ENCODE measurements around the gene SF3B4.

The SF3B4 gene

GRCh38 chr1:149936170-149936991 is 8.8 kb upstream of the SF3B4 start, which contains the start of gene MTMR11:
TSS of gene MTMR11 (minus strand) at chr1:149936879. CDS start at chr1:149936647, 232 bp downstream.
- H3K9ac ChIP-seq (ENCODE audit: low read length in 5 of 5), result peak within 1 kb of the TSS in 3 of 5 donors; percentile 2 to 33 (median 2)
- peaks cover 0 to 7% (median 3%) of the 10 kb centered on the region in 5 donors for H3K36me3 ChIP-seq (ENCODE audit: control insufficient read depth in 5 of 5, insufficient read depth in 5 of 5, low read length in 5 of 5)
- peaks cover 0 to 6% (median 0%) of the 10 kb centered on the region in 5 donors for H3K27me3 ChIP-seq (ENCODE audit: control insufficient read depth in 5 of 5, insufficient read depth in 4 of 5, low read length in 5 of 5)
- H3K27ac ChIP-seq (ENCODE audit: low read depth, low read length), result peak within 1 kb of the TSS; percentile 44
- no peaks in the 10 kb centered on the region for H3K9me3 ChIP-seq (ENCODE audit: control insufficient read depth in 5 of 5, low read length in 5 of 5)
- H3K4me1 ChIP-seq (ENCODE audit: control insufficient read depth in 5 of 5, insufficient read depth in 5 of 5, low read length in 5 of 5), result peaks cover 5 to 47% (median 38%) of the 10 kb centered on the region in 5 donors
- H3K4me3 ChIP-seq (ENCODE audit: low read depth in 1 of 5, low read length in 5 of 5), result peak within 1 kb of the TSS; percentile 53 to 84 (median 67)

DNA sequence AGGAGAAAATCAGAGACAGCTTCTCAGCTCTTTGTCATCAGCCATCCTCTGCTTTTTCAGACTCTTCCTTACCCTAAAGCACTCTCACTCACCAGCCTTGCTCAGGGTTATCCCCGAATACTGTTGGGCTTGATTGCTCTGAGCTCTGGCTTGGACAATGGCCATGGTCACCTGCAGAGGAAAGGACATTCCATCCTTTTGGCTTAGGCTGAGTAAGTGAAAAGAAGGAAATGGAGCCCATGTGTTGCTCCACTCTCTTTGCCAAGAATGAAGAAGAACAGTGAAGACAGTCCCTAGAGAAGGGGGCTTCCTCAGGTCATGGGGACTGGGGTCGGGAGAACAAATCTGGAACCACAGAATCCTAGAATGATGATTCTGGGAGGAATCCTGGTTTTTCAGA is 6.8 kb upstream of the SF3B4 start:
- no peak overlapping the region for H3K9ac ChIP-seq (ENCODE audit: low read length in 5 of 5)
- H3K27me3 ChIP-seq (ENCODE audit: control insufficient read depth in 5 of 5, insufficient read depth in 4 of 5, low read length in 5 of 5), result peaks cover 0 to 6% (median 0%) of the 10 kb centered on the region in 5 donors
- peaks cover 5 to 45% (median 33%) of the 10 kb centered on the region in 5 donors for H3K4me1 ChIP-seq (ENCODE audit: control insufficient read depth in 5 of 5, insufficient read depth in 5 of 5, low read length in 5 of 5)
- no peak overlapping the region for H3K27ac ChIP-seq (ENCODE audit: low read depth, low read length)
- H3K9me3 ChIP-seq (ENCODE audit: control insufficient read depth in 5 of 5, low read length in 5 of 5), result no peaks in the 10 kb centered on the region
- H3K4me3 ChIP-seq (ENCODE audit: low read depth in 1 of 5, low read length in 5 of 5), result no peak overlapping the region
- peaks cover 0 to 7% (median 6%) of the 10 kb centered on the region in 5 donors for H3K36me3 ChIP-seq (ENCODE audit: control insufficient read depth in 5 of 5, insufficient read depth in 5 of 5, low read length in 5 of 5)

GRCh38 chr1:149933208-149933607 is 5.6 kb upstream of the SF3B4 start:
- Histone ChIP-seq H3K27ac (ENCODE audit: low read depth, low read length) (no peak overlapping the region), H3K27me3 (ENCODE audit: control insufficient read depth in 5 of 5, insufficient read depth in 4 of 5, low read length in 5 of 5) (peaks cover 0 to 6% (median 0%) of the 10 kb centered on the region in 5 donors), H3K36me3 (ENCODE audit: control insufficient read depth in 5 of 5, insufficient read depth in 5 of 5, low read length in 5 of 5) (peaks cover 0 to 7% (median 6%) of the 10 kb centered on the region in 5 donors), H3K4me1 (ENCODE audit: control insufficient read depth in 5 of 5, insufficient read depth in 5 of 5, low read length in 5 of 5) (peaks cover 7 to 42% (median 29%) of the 10 kb centered on the region in 5 donors), H3K9me3 (ENCODE audit: control insufficient read depth in 5 of 5, low read length in 5 of 5) (no peaks in the 10 kb centered on the region), H3K9ac (ENCODE audit: low read length in 5 of 5) (no peak overlapping the region), H3K4me3 (ENCODE audit: low read depth in 1 of 5, low read length in 5 of 5) (no peak overlapping the region)

GRCh38 chr1:149932474-149932873 is 4.9 kb upstream of the SF3B4 start:
- H3K27me3 ChIP-seq (ENCODE audit: control insufficient read depth in 5 of 5, insufficient read depth in 4 of 5, low read length in 5 of 5), result peaks cover 0 to 6% (median 0%) of the 10 kb centered on the region in 5 donors
- H3K9ac ChIP-seq (ENCODE audit: low read length in 5 of 5), result no peak overlapping the region
- no peak overlapping the region for H3K27ac ChIP-seq (ENCODE audit: low read depth, low read length)
- no peaks in the 10 kb centered on the region for H3K9me3 ChIP-seq (ENCODE audit: control insufficient read depth in 5 of 5, low read length in 5 of 5)
- H3K36me3 ChIP-seq (ENCODE audit: control insufficient read depth in 5 of 5, insufficient read depth in 5 of 5, low read length in 5 of 5), result peaks cover 0 to 7% (median 6%) of the 10 kb centered on the region in 5 donors
- H3K4me1 ChIP-seq (ENCODE audit: control insufficient read depth in 5 of 5, insufficient read depth in 5 of 5, low read length in 5 of 5), result peaks cover 5 to 38% (median 25%) of the 10 kb centered on the region in 5 donors
- H3K4me3 ChIP-seq (ENCODE audit: low read depth in 1 of 5, low read length in 5 of 5), result no peak overlapping the region

- peaks cover 6 to 37% (median 24%) of the 10 kb centered on the region in 5 donors for H3K4me1 ChIP-seq (ENCODE audit: control insufficient read depth in 5 of 5, insufficient read depth in 5 of 5, low read length in 5 of 5)
- H3K27me3 ChIP-seq (ENCODE audit: control insufficient read depth in 5 of 5, insufficient read depth in 4 of 5, low read length in 5 of 5), result peaks cover 0 to 6% (median 0%) of the 10 kb centered on the region in 5 donors
- H3K9me3 ChIP-seq (ENCODE audit: control insufficient read depth in 5 of 5, low read length in 5 of 5), result no peaks in the 10 kb centered on the region
- no peak overlapping the region for H3K4me3 ChIP-seq (ENCODE audit: low read depth in 1 of 5, low read length in 5 of 5)
- no peak overlapping the region for H3K27ac ChIP-seq (ENCODE audit: low read depth, low read length)
- H3K36me3 ChIP-seq (ENCODE audit: control insufficient read depth in 5 of 5, insufficient read depth in 5 of 5, low read length in 5 of 5), result peaks cover 0 to 11% (median 8%) of the 10 kb centered on the region in 5 donors
- no peak overlapping the region for H3K9ac ChIP-seq (ENCODE audit: low read length in 5 of 5)
These were observed 3.7 kb upstream of the SF3B4 start for GRCh38 chr1:149931212-149931790.

DNA sequence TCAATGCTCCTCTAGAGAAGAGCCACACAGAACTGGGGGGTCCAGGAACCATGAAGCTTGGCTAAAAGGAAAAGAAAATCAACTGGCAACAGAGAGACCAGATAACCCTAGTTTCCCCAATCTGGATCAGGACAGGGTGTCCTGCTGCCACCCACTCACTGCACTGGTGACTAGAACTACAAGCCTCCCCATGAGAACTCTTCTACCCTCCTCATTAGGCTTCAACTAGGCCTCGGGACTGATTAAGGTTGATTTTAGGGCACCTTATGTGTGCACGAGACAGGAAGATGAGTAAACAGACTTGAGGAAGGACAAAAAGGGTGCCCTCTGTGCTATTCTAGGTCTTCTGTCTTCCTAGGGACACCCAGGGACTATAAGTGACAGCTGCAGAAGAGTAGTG is 2.3 kb upstream of the SF3B4 start:
- Histone ChIP-seq H3K4me3 (ENCODE audit: low read depth in 1 of 5, low read length in 5 of 5) (no peak overlapping the region), H3K4me1 (ENCODE audit: control insufficient read depth in 5 of 5, insufficient read depth in 5 of 5, low read length in 5 of 5) (peaks cover 6 to 38% (median 30%) of the 10 kb centered on the region in 5 donors), H3K36me3 (ENCODE audit: control insufficient read depth in 5 of 5, insufficient read depth in 5 of 5, low read length in 5 of 5) (peaks cover 7 to 25% (median 22%) of the 10 kb centered on the region in 5 donors), H3K9me3 (ENCODE audit: control insufficient read depth in 5 of 5, low read length in 5 of 5) (no peaks in the 10 kb centered on the region), H3K9ac (ENCODE audit: low read length in 5 of 5) (no peak overlapping the region), H3K27ac (ENCODE audit: low read depth, low read length) (no peak overlapping the region), H3K27me3 (ENCODE audit: control insufficient read depth in 5 of 5, insufficient read depth in 4 of 5, low read length in 5 of 5) (peaks cover 0 to 6% (median 0%) of the 10 kb centered on the region in 5 donors)

DNA sequence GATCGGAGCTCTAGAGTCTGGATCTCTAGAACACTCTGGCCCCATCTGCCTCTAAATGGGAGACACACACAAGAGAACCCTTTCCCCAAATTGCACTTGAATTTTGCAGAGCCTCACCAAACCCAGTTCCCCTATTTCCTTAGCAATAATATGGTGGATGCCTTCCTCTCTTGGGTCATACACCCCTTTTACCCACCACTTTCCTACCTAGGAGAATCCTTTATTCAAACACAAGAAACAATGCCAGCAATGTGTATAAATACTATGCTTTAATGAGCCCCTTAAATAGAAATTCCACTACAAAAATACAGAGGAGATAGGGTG is 760 bp upstream of the SF3B4 start:
- H3K4me1 ChIP-seq (ENCODE audit: control insufficient read depth in 5 of 5, insufficient read depth in 5 of 5, low read length in 5 of 5), result peaks cover 6 to 30% (median 28%) of the 10 kb centered on the region in 5 donors
- H3K9ac ChIP-seq (ENCODE audit: low read length in 5 of 5), result peak overlapping the region in 4 of 5 donors; percentile 84 to 96 (median 94)
- peaks cover 14 to 39% (median 37%) of the 10 kb centered on the region in 5 donors for H3K36me3 ChIP-seq (ENCODE audit: control insufficient read depth in 5 of 5, insufficient read depth in 5 of 5, low read length in 5 of 5)
- peak overlapping the region; percentile 90 for H3K27ac ChIP-seq (ENCODE audit: low read depth, low read length)
- no peaks in the 10 kb centered on the region for H3K9me3 ChIP-seq (ENCODE audit: control insufficient read depth in 5 of 5, low read length in 5 of 5)
- H3K4me3 ChIP-seq (ENCODE audit: low read depth in 1 of 5, low read length in 5 of 5), result peak overlapping the region; percentile 94 to 98 (median 96)
- H3K27me3 ChIP-seq (ENCODE audit: control insufficient read depth in 5 of 5, insufficient read depth in 4 of 5, low read length in 5 of 5), result no peaks in the 10 kb centered on the region

- Histone ChIP-seq H3K9me3 (ENCODE audit: control insufficient read depth in 5 of 5, low read length in 5 of 5) (no peaks in the 10 kb centered on the region), H3K27ac (ENCODE audit: low read depth, low read length) (peak overlapping the region; percentile 90), H3K36me3 (ENCODE audit: control insufficient read depth in 5 of 5, insufficient read depth in 5 of 5, low read length in 5 of 5) (peaks cover 22 to 50% (median 44%) of the 10 kb centered on the region in 5 donors), H3K9ac (ENCODE audit: low read length in 5 of 5) (peak overlapping the region; percentile 84 to 96 (median 94)), H3K4me3 (ENCODE audit: low read depth in 1 of 5, low read length in 5 of 5) (peak overlapping the region; percentile 94 to 98 (median 96)), H3K27me3 (ENCODE audit: control insufficient read depth in 5 of 5, insufficient read depth in 4 of 5, low read length in 5 of 5) (no peaks in the 10 kb centered on the region), H3K4me1 (ENCODE audit: control insufficient read depth in 5 of 5, insufficient read depth in 5 of 5, low read length in 5 of 5) (peaks cover 6 to 30% (median 28%) of the 10 kb centered on the region in 5 donors)
These were observed 494 bp downstream of the SF3B4 start for GRCh38 chr1:149927056-149927562.

DNA sequence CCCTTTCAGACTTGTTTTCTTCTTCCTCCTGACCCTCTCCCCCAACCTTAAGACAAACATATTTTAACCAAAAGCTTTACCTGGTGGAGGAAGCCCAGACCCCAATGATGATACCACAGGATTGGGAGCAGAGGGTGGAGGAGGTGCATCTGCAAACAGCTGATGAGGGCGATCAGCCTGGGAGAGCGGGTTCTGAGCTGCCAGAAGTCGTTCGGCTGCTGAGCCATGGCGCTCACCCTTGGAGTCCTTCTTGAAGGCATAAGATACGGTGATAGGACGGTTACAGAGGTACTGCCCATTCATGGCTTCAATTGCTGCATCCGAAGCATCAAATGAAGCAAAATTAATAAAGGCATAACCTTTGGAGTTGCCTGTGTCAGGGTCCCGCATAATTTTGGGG is 1.3 kb downstream of the SF3B4 start:
- Histone ChIP-seq H3K9me3 (ENCODE audit: control insufficient read depth in 5 of 5, low read length in 5 of 5) (no peaks in the 10 kb centered on the region), H3K27ac (ENCODE audit: low read depth, low read length) (no peak overlapping the region), H3K36me3 (ENCODE audit: control insufficient read depth in 5 of 5, insufficient read depth in 5 of 5, low read length in 5 of 5) (peaks cover 24 to 47% (median 42%) of the 10 kb centered on the region in 5 donors), H3K27me3 (ENCODE audit: control insufficient read depth in 5 of 5, insufficient read depth in 4 of 5, low read length in 5 of 5) (no peaks in the 10 kb centered on the region), H3K4me1 (ENCODE audit: control insufficient read depth in 5 of 5, insufficient read depth in 5 of 5, low read length in 5 of 5) (peaks cover 6 to 30% (median 28%) of the 10 kb centered on the region in 5 donors), H3K9ac (ENCODE audit: low read length in 5 of 5) (no peak overlapping the region), H3K4me3 (ENCODE audit: low read depth in 1 of 5, low read length in 5 of 5) (peak overlapping the region in 3 of 5 donors; percentile 8 to 96 (median 96))
